ENCODE results near the gene PDCL3.

PDCL3 gene

GRCh38 chr2:100537918-100538317, 24.9 kb upstream of the PDCL3 start:
- H3K36me3 ChIP-seq (replicated peaks): no peaks in the 10 kb centered on the region
- no peak for TF ChIP-seq CTCF (IDR thresholded peaks at IDR 0.05; ENCODE audit: low read depth, low read length, missing control alignments)
- no peaks in the 10 kb centered on the region for H3K27me3 ChIP-seq (replicated peaks)
- H3K4me3 ChIP-seq (ENCODE audit: low read depth, low read length): no peak overlapping the region
- no peak overlapping the region for H3K27ac ChIP-seq
- DNase-seq: no peak
- in situ Hi-C loops (cut with HindIII; ENCODE audit: low pct_ligation_motif_present, low sequenced_read_pairs): no loop called here

- no peak for DNase-seq
- Histone ChIP-seq H3K27ac (no peak overlapping the region), H3K27me3 (replicated peaks) (no peaks in the 10 kb centered on the region), H3K36me3 (replicated peaks) (no peaks in the 10 kb centered on the region), H3K4me3 (ENCODE audit: low read depth, low read length) (no peak overlapping the region)
- no peak for TF ChIP-seq CTCF (IDR thresholded peaks at IDR 0.05; ENCODE audit: low read depth, low read length, missing control alignments)
- in situ Hi-C loops (cut with HindIII; ENCODE audit: low pct_ligation_motif_present, low sequenced_read_pairs): no loop called here
Observed at GRCh38 chr2:100539221-100539620, 23.6 kb upstream of the PDCL3 start.

- DNase-seq: no peak
- Histone ChIP-seq H3K36me3 (replicated peaks) (no peaks in the 10 kb centered on the region), H3K27me3 (replicated peaks) (no peaks in the 10 kb centered on the region), H3K27ac (no peak overlapping the region), H3K4me3 (ENCODE audit: low read depth, low read length) (no peak overlapping the region)
- TF ChIP-seq CTCF (IDR thresholded peaks at IDR 0.05; ENCODE audit: low read depth, low read length, missing control alignments): no peak
- in situ Hi-C loops (cut with HindIII; ENCODE audit: low pct_ligation_motif_present, low sequenced_read_pairs): no loop called here
Observed at GRCh38 chr2:100541404-100541803, 21.4 kb upstream of the PDCL3 start.

- DNase-seq: no peak
- no peak for TF ChIP-seq CTCF (IDR thresholded peaks at IDR 0.05; ENCODE audit: low read depth, low read length, missing control alignments)
Observed at GRCh38 chr2:100542418-100542817, 20.4 kb upstream of the PDCL3 start.

GRCh38 chr2:100544911-100545596, 17.7 kb upstream of the PDCL3 start:
- TF ChIP-seq CTCF (IDR thresholded peaks at IDR 0.05; ENCODE audit: low read depth, low read length, missing control alignments): no peak
- no peak for DNase-seq

More at GRCh38 chr2:100542418-100542817, 20.4 kb upstream of the PDCL3 start:
- no peak overlapping the region for H3K4me3 ChIP-seq (ENCODE audit: low read depth, low read length)
- H3K27me3 ChIP-seq (replicated peaks): no peaks in the 10 kb centered on the region
- no peak overlapping the region for H3K27ac ChIP-seq
- in situ Hi-C loops (cut with HindIII; ENCODE audit: low pct_ligation_motif_present, low sequenced_read_pairs): no loop called here
- H3K36me3 ChIP-seq (replicated peaks): no peaks in the 10 kb centered on the region

GRCh38 chr2:100546469-100546868, 16.3 kb upstream of the PDCL3 start:
- Histone ChIP-seq H3K36me3 (replicated peaks) (no peaks in the 10 kb centered on the region), H3K27me3 (replicated peaks) (no peaks in the 10 kb centered on the region), H3K4me3 (ENCODE audit: low read depth, low read length) (no peak overlapping the region), H3K27ac (no peak overlapping the region)
- in situ Hi-C loops (cut with HindIII; ENCODE audit: low pct_ligation_motif_present, low sequenced_read_pairs): no loop called here
- no peak for DNase-seq
- no peak for TF ChIP-seq CTCF (IDR thresholded peaks at IDR 0.05; ENCODE audit: low read depth, low read length, missing control alignments)

More at GRCh38 chr2:100544911-100545596, 17.7 kb upstream of the PDCL3 start:
- no peaks in the 10 kb centered on the region for H3K27me3 ChIP-seq (replicated peaks)
- H3K36me3 ChIP-seq (replicated peaks): no peaks in the 10 kb centered on the region
- in situ Hi-C loops (cut with HindIII; ENCODE audit: low pct_ligation_motif_present, low sequenced_read_pairs): no loop called here
- H3K27ac ChIP-seq: no peak overlapping the region
- no peak overlapping the region for H3K4me3 ChIP-seq (ENCODE audit: low read depth, low read length)

All from brain microvascular endothelial cell (primary cell).